ENCODE results near the gene PSMB5.
A peak's percentile ranks its signal among the peaks of the same experiment; 100 is the strongest.

GRCh38 chr14:22986508-22987054 is 48.1 kb downstream of the PSMB5 start:
- TF ChIP-seq CTCF (IDR thresholded peaks at IDR 0.05), result peak; percentile 84 to 96 (median 93)
- TF ChIP-seq POLR2A (IDR thresholded peaks at IDR 0.05), result no peak

Data from adrenal gland (tissue), 5 donors.